IPS-18a (cell line): ENCODE results near the gene SLC35F2.
"Not testable (repeated sequence)": the region's sequence is repeated elsewhere in the genome, so short reads cannot be mapped to it uniquely, and the experiment has no call there.

ENCODE experiments used
- H3K27ac ChIP-seq: one replicate; pipeline ENCODE4 v1.5.1; 2013; ENCODE audit warnings: low read length
- H3K27me3 ChIP-seq: one replicate; pipeline ENCODE4 v1.6.1; 2013; ENCODE audit warnings: mild to moderate bottlenecking, low read length; ENCODE audit not compliant: control insufficient read depth, insufficient read depth
- H3K36me3 ChIP-seq: one replicate; pipeline ENCODE4 v1.6.1; 2013; ENCODE audit warnings: low read depth, low read length; ENCODE audit not compliant: control insufficient read depth
- H3K4me1 ChIP-seq: one replicate; pipeline ENCODE4 v1.6.1; 2013; ENCODE audit warnings: low read depth, low read length; ENCODE audit not compliant: control insufficient read depth
- H3K4me3 ChIP-seq: one replicate; pipeline ENCODE4 v1.5.1; 2013; ENCODE audit warnings: low read length
- H3K9ac ChIP-seq: one replicate; pipeline ENCODE4 v1.6.1; 2013; ENCODE audit warnings: mild to moderate bottlenecking, low read length, moderate library complexity
- H3K9me3 ChIP-seq: one replicate; pipeline ENCODE4 v1.6.1; 2013; ENCODE audit warnings: low read depth, low read length; ENCODE audit not compliant: control insufficient read depth

The SLC35F2 gene

GRCh38 chr11:107858217-107859070, at the start of gene SLC35F2:
SLC35F2 (minus strand) TSS chr11:107858787; CDS start chr11:107858767, 20 bp downstream.
- no peak within 1 kb of the TSS for H3K27ac ChIP-seq
- no peaks in the 10 kb centered on the region for H3K9me3 ChIP-seq
- H3K4me1 ChIP-seq: peaks cover 8% of the 10 kb centered on the region
- peak within 1 kb of the TSS; percentile 70 for H3K9ac ChIP-seq
- H3K36me3 ChIP-seq: no peaks in the 10 kb centered on the region
- H3K27me3 ChIP-seq: peaks cover 28% of the 10 kb centered on the region
- H3K4me3 ChIP-seq: peak within 1 kb of the TSS; percentile 96

GRCh38 chr11:107908211-107908610, 49.6 kb upstream of the SLC35F2 start:
- Histone ChIP-seq H3K36me3 (no peaks in the 10 kb centered on the region), H3K27ac (no peak overlapping the region), H3K4me3 (no peak overlapping the region), H3K4me1 (no peaks in the 10 kb centered on the region), H3K9me3 (no peaks in the 10 kb centered on the region), H3K27me3 (no peaks in the 10 kb centered on the region), H3K9ac (no peak overlapping the region)

- Histone ChIP-seq H3K36me3 (no peaks in the 10 kb centered on the region), H3K27me3 (no peaks in the 10 kb centered on the region), H3K4me1 (no peaks in the 10 kb centered on the region), H3K4me3 (no peak overlapping the region), H3K9me3 (no peaks in the 10 kb centered on the region), H3K27ac (no peak overlapping the region), H3K9ac (no peak overlapping the region)
Observed at GRCh38 chr11:107898270-107898669, 39.7 kb upstream of the SLC35F2 start.

- no peak overlapping the region for H3K27ac ChIP-seq
- peaks cover 5% of the 10 kb centered on the region for H3K4me1 ChIP-seq
- H3K9me3 ChIP-seq: no peaks in the 10 kb centered on the region
- no peaks in the 10 kb centered on the region for H3K27me3 ChIP-seq
- H3K4me3 ChIP-seq: no peak overlapping the region
- no peak overlapping the region for H3K9ac ChIP-seq
- no peaks in the 10 kb centered on the region for H3K36me3 ChIP-seq
Observed at GRCh38 chr11:107882095-107882820, 23.7 kb upstream of the SLC35F2 start.

GRCh38 chr11:107881471-107881870, 22.9 kb upstream of the SLC35F2 start:
- not testable (repeated sequence) for H3K4me1 ChIP-seq, H3K9ac ChIP-seq, H3K27me3 ChIP-seq, H3K9me3 ChIP-seq, H3K4me3 ChIP-seq, H3K27ac ChIP-seq, H3K36me3 ChIP-seq

GRCh38 chr11:107876141-107876540, 17.6 kb upstream of the SLC35F2 start:
- Histone ChIP-seq H3K36me3 (no peaks in the 10 kb centered on the region), H3K4me3 (no peak overlapping the region), H3K4me1 (no peaks in the 10 kb centered on the region), H3K27me3 (no peaks in the 10 kb centered on the region), H3K27ac (no peak overlapping the region), H3K9ac (no peak overlapping the region), H3K9me3 (no peaks in the 10 kb centered on the region)

- Histone ChIP-seq H3K27me3 (peaks cover 10% of the 10 kb centered on the region), H3K36me3 (no peaks in the 10 kb centered on the region), H3K4me1 (no peaks in the 10 kb centered on the region), H3K9me3 (no peaks in the 10 kb centered on the region), H3K27ac (no peak overlapping the region), H3K9ac (no peak overlapping the region), H3K4me3 (no peak overlapping the region)
Observed at GRCh38 chr11:107864591-107864990, 6.0 kb upstream of the SLC35F2 start.

- Histone ChIP-seq H3K9me3 (no peaks in the 10 kb centered on the region), H3K36me3 (no peaks in the 10 kb centered on the region), H3K27ac (no peak overlapping the region), H3K4me1 (peaks cover 8% of the 10 kb centered on the region), H3K9ac (no peak overlapping the region), H3K27me3 (peaks cover 28% of the 10 kb centered on the region), H3K4me3 (no peak overlapping the region)
Observed at GRCh38 chr11:107860688-107861087, 2.1 kb upstream of the SLC35F2 start.

GRCh38 chr11:107860240-107860620, 1.6 kb upstream of the SLC35F2 start:
- peak overlapping the region; percentile 96 for H3K4me3 ChIP-seq
- H3K9ac ChIP-seq, H3K4me1 ChIP-seq, H3K27ac ChIP-seq, H3K36me3 ChIP-seq, H3K9me3 ChIP-seq: not testable (repeated sequence)
- H3K27me3 ChIP-seq: peaks cover 28% of the 10 kb centered on the region

GRCh38 chr11:107859459-107860239, 1.1 kb upstream of the SLC35F2 start:
- peaks cover 28% of the 10 kb centered on the region for H3K27me3 ChIP-seq
- no peak overlapping the region for H3K27ac ChIP-seq
- no peaks in the 10 kb centered on the region for H3K9me3 ChIP-seq
- peaks cover 8% of the 10 kb centered on the region for H3K4me1 ChIP-seq
- H3K4me3 ChIP-seq: peak overlapping the region; percentile 96
- H3K9ac ChIP-seq: peak overlapping the region; percentile 70
- H3K36me3 ChIP-seq: no peaks in the 10 kb centered on the region

- Histone ChIP-seq H3K36me3 (no peaks in the 10 kb centered on the region), H3K4me1 (peaks cover 8% of the 10 kb centered on the region), H3K9ac (peak overlapping the region; percentile 70), H3K9me3 (no peaks in the 10 kb centered on the region), H3K4me3 (peak overlapping the region; percentile 96), H3K27me3 (peaks cover 28% of the 10 kb centered on the region), H3K27ac (no peak overlapping the region)
Observed at GRCh38 chr11:107857550-107858216, 904 bp downstream of the SLC35F2 start.
